ENCODE data around the gene GAREM2.

GRCh38 chr2:26182441-26182840 lies 9.6 kb downstream of the GAREM2 start:
- TF ChIP-seq CTCF (IDR thresholded peaks at IDR 0.05 in 4 of 5, conservative IDR thresholded peaks at IDR 0.05 in 1 of 5) (no peak), POLR2A (IDR thresholded peaks at IDR 0.05) (no peak)

All from gastrocnemius medialis (tissue), 4 donors.